T-helper 1 cell treated with Interleukin-12 subunit alpha and Interleukin-12 subunit beta and Interleukin-4 antibody, amounts not matched to agents 30 ng/mL and 1 ng/mL, for 36 hours (primary cell): ENCODE measurements around the gene AGAP1. TPM values are rescaled to one million over a fixed set of nuclear protein-coding genes. Genes with fewer than 3 reads are reported as not detected.
"Not testable (repeated sequence)": the region's sequence is repeated elsewhere in the genome, so short reads cannot be mapped to it uniquely, and the experiment has no call there.

Source experiments
- intact Hi-C: fragments of 100-400 bp; cut with micrococcal nuclease; formaldehyde crosslinking; loops from one replicate; pipeline ENCODE4 v1.15.1; 2024
- total RNA-seq: library from RNA; stranded (reverse); gene quantifications from 2 replicates; pipeline ENCODE4 v1.2.3, GENCODE V29; 2022

AGAP1 gene
- total RNA-seq, 1 donor from 2014 or later: 2.7 TPM

DNA sequence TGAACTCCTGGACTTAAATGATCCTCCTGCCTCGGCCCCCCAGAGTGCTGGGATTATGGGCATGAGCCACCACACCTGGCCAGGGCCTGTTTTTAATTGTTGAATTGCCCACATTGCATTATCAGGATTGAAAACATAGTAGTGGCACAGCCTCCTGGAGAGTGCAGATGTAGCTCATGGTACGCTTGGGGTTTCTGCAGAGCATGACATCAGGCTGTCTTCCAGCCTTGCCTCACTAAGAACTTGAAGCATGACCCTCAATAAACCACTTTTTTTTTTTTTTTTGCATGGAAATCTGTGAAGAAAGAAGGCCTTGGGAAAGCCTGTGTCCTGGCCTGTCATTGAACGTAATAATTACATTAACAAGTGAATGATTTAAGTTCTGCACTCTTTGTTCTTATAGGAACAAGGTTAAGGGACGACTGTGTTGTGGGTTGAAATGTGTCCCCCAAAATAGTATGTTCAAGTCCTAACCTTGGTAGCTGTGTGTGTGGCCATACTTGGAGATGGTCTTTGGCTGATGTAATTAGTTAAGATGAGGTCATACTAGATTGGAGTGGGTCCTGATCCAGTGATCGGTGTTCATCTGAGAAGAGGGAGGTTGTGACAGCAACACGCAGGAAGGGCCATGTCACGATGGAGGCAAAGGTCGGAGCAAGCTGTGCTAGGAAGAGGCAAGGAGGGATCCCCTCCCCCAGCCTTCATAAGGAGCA is 90.2 kb downstream of the AGAP1 start:
- intact Hi-C loops: no loop called here

GRCh38 chr2:235584638-235585007 is 90.8 kb downstream of the AGAP1 start:
- intact Hi-C loops: no loop called here

DNA sequence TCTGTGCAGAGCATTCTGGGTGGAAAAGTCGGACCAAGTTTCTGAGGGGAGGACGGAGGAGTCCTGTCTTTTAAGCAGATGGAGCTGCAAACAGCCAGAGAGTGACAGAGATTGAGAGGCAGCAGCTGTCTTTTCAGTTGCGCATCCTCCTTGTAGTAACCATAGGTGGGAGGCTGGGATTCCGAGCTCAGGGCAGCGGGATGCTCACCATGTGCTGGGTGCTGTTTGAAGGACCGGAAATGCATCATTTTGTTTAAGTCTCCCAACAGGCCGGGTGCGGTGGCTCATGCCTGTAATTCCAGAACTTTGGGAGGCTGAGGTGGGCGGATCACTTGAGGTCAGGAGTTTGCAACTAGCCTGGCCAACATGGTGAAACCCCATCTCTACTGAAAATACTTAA is 93.4 kb downstream of the AGAP1 start:
- intact Hi-C loops: no loop called here

GRCh38 chr2:235588750-235589149 is 94.9 kb downstream of the AGAP1 start:
- intact Hi-C loops: no loop called here

GRCh38 chr2:235591231-235591730 is 97.4 kb downstream of the AGAP1 start:
- intact Hi-C loops: no loop called here

DNA sequence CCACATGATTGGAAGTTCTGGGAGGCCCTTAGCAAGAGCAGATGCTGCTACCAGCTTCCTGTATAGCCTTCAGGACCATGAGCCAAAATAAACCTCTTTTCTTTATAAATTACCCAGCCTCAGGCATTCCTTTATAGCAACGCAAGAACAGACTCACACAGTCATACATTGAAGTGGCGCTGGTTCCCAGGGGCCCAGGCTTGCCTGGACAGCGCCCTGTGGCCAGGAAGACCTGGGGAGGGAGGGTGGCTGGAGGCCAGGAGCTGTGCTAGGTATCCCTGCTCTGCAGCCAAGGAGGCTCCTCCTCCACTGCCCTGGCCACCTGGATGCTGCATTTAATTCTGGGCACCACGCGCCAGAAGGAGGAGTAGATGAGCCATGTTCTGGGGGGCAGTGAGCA is 98.1 kb downstream of the AGAP1 start:
- intact Hi-C loops: no loop called here

GRCh38 chr2:235592430-235592829 is 98.6 kb downstream of the AGAP1 start:
- intact Hi-C loops: no loop called here

- intact Hi-C loops: no loop called here
Measured at GRCh38 chr2:235592836-235593235, 99.0 kb downstream of the AGAP1 start.

DNA sequence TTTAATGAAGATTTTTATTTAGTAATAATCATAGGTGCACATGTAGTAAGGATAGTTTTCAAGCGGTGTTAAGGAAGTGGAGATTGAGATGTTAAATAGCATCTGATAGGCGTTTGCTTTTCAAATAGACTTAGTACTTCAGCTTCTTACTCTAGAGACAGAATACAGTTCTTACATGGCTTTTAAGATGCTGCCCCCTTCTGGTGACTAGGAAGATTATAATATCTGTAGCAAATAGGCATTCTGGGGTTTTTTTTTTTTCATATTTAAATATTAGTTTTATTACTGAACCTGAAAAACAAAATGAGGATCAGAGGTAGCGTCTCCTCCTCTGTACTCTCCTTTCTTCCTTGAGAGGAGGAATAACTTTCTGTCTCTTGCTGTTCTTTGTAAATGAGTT is 100.2 kb downstream of the AGAP1 start:
- intact Hi-C loops: loop anchor here (1.0 kb wide), 2 partner anchors 458 to 1044 kb away; no protein-coding TSS in a partner anchor

DNA sequence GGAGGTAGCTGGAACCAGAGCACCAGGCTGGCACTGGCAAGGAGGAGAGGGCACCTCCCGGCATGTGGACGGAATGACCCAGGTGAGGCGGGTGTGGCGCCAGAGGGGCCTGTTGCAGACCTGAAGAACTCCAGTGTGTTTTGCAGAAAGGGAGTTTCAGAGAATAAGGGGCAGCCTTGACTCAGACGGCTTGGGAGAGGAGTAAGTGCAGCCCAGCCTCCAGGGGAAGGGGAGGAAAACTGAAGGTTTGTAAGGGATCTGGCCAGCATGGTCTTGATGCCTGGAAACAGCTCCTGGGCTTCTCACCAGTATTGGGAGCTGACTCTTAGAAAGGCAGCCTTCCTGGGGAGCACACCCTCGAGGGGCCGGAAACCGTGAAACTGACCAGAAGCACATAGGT is 101.1 kb downstream of the AGAP1 start:
- intact Hi-C loops: loop anchor here (1.0 kb wide), 2 partner anchors 459 to 1045 kb away; no protein-coding TSS in a partner anchor

GRCh38 chr2:235595422-235596010 is 101.7 kb downstream of the AGAP1 start:
- intact Hi-C loops: no loop called here

DNA sequence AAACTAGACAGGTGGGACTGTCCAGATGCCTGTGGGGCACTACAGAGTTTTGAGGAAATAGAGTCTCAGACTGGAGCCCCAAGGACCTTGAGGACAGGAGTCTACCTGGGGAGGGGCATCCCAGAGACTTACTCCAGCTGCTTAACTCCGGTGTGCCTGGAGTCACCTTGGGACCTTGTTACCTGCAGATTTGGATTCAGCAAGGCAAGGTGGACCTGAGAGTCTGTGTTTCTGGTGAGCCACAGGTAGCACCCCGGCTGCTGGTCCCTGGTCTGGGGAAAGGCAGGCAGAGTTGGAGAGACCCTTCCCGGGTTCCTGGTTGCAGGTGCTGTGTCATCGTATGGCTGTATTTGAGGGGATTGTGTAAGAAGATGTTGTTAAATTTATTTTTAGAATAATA is 102.4 kb downstream of the AGAP1 start:
- intact Hi-C loops: no loop called here

- intact Hi-C loops: no loop called here
Measured at GRCh38 chr2:235597081-235597615, 103.3 kb downstream of the AGAP1 start.

GRCh38 chr2:235598026-235598425 is 104.2 kb downstream of the AGAP1 start:
- intact Hi-C loops: no loop called here

DNA sequence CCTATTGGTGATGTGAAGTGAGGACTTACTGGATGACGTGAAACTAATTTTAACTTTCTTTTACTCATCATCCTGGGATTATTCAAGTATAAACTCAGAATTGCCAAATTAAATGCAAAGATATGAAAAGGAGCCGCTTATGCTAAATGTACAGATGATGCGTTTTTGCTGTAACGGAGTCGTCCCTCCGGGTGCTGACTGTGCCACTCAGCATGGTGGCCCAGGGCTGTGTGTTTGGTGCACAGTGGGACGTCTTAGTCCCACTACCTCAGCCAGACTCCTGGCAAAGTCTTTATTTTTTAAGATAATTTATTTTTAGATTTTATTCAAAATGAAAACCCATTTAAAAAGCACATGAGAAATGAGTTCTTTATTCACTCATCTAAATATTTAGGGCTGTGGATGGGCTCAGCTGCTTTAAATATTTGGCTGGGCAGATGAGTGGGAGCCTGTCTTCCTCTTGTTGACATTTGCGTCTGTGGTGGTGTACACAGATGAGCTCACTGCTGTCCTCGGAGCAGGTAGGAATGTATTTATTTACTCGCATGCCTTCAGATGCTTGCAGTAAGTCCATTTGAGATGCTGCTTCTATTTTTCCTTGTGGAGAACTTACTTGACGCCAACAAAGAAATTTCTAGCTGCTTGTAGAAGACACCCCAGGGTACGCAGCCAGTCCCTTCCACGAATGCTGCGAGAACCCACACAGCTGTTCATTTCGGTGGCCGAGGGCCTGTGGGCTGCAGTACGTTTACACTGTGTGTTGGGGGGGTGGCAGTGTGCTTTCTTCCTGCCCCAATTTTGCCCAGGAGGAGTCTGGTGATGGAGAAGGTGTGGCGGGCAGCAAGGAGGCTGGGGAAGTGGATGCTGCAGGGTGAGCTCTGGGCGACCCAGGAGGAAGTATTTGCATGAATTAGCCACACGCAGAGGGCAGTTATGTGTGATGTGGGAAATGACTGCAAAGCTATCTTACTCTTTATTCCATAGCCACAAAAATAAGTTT is 105.0 kb downstream of the AGAP1 start:
- intact Hi-C loops: no loop called here

GRCh38 chr2:235599596-235600338 is 105.9 kb downstream of the AGAP1 start:
- intact Hi-C loops: no loop called here

DNA sequence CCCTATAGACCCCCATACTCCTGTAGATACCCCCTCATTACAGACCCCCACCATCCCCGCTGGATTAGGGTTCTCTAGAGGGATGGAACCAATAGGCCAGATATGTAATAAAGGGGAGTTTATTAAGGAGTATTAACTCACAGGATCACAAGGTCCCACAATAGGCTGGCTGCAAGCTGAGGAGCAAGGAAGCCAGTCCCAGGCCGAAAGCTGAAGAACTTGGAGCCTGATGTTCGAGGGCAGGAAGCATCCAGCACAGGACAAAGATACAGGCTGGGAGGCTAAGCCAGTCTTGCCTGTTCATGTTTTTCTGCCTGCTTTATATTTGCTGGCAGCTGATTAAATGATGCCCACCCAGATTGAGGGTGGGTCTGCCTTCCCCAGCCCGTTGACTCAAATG is 106.6 kb downstream of the AGAP1 start:
- intact Hi-C loops: no loop called here

DNA sequence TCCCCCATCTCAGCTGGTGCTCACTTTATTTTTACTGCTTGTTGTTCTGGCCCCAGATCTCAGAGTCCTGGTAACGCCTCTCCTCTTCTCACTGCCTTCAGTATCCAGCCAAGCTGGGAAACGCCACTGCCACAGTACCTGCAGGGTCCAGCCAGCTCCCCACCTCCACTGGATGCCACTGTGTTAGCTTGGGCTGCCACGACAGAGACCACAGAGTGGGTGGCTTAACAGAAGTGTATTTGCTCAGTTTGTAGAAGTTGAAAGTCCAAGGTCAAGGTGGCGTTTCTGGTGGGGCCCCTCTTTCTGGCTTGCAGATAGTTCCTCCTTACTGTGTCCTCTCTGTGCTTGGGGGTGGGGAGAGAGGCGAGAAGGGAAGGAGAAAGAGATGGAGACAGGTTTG is 107.1 kb downstream of the AGAP1 start:
- intact Hi-C loops: no loop called here

DNA sequence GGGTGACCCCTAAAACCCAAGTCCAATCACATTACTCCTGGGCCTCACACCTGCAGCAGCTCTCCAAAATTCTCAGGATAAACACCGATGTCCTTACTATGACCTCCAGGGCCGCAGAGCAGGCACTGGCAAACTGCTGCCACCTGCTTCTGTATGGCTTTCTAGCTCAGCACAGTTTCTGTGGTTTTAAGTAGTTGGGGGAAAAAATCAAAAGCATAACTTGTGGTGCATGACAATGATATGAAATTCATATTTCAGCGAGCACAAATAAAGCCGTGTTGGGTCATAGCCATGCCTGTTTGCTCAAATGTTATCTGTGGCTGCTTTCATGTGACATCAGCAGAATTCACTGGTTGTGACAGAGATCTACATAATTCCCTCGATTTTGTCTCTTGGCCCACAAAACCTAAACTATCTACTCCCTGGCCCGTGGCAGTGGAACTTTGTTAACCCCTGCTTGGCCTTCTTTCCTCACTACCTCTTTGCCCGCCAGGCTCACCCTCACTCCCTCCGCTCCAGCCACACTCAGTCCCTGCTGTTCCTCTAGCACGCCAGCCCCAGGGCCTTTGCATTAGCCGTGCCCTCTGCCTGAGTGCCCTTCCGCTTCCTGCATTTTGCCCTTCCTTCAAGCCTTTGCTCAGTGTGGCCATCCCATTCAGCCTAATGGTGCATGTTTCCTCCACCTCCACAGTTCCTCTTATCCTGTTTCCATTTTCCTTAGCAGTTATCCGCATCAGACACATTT is 108.3 kb downstream of the AGAP1 start:
- intact Hi-C loops: no loop called here

DNA sequence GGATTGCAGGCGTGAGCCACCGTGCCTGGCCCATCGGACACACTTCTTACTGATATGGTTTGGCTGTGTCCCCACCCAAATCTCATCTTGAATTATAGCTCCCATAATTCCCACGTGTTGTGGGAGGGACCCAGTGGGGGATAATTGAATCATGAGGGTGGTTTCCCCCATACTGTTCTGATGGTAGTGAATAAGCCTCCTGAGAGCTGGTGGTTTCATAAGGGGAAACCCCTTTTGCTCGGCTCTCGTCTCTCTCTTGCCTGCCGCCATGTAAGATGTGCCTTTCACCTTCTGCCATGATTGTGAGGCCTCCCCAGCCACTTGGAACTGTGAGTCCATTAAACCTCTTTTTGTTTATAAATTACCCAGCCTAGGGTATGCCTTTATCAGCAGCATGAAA is 109.1 kb downstream of the AGAP1 start:
- intact Hi-C loops: not testable (repeated sequence)
